ENCODE results near the gene ITIH5.

DNA sequence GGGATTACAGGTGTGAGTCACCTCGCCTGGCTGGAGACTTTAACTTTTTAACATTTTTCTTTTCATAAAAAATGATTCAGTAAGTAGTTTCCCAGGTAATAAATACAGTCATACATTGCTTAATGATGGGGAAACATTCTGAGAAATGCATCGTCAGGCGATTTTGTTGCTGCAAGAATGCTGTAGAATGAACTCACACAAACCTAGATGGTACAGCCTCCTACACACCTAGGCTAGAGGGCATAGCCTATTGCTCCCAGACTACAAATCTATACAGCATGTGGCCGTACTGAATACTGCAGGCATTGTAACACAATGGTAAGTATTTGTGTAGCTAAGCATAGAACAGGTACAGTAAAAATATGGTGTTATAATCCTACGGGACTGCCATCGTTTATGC, 147.4 kb downstream of the ITIH5 start:
- TF ChIP-seq, protein P1, sequence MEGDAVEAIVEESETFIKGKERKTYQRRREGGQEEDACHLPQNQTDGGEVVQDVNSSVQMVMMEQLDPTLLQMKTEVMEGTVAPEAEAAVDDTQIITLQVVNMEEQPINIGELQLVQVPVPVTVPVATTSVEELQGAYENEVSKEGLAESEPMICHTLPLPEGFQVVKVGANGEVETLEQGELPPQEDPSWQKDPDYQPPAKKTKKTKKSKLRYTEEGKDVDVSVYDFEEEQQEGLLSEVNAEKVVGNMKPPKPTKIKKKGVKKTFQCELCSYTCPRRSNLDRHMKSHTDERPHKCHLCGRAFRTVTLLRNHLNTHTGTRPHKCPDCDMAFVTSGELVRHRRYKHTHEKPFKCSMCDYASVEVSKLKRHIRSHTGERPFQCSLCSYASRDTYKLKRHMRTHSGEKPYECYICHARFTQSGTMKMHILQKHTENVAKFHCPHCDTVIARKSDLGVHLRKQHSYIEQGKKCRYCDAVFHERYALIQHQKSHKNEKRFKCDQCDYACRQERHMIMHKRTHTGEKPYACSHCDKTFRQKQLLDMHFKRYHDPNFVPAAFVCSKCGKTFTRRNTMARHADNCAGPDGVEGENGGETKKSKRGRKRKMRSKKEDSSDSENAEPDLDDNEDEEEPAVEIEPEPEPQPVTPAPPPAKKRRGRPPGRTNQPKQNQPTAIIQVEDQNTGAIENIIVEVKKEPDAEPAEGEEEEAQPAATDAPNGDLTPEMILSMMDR (CRISPR knock-in tag; IDR thresholded peaks at IDR 0.05) = no peak
- TF ChIP-seq SP1 (IDR thresholded peaks at IDR 0.05) (no peak), SP1 (CRISPR knock-in tag; IDR thresholded peaks at IDR 0.05) (no peak), ZNF530 (CRISPR knock-in tag; IDR thresholded peaks at IDR 0.05; ENCODE audit: low read depth) (no peak), ZNF274 (CRISPR knock-in tag; IDR thresholded peaks at IDR 0.05) (no peak), MYC (CRISPR knock-in tag; IDR thresholded peaks at IDR 0.05; ENCODE audit: borderline replicate concordance) (no peak), ZNF737 (CRISPR knock-in tag; IDR thresholded peaks at IDR 0.05; ENCODE audit: borderline replicate concordance) (no peak), ELF4 (CRISPR knock-in tag; IDR thresholded peaks at IDR 0.05; ENCODE audit: borderline replicate concordance) (no peak)
- TF ChIP-seq, protein P2, sequence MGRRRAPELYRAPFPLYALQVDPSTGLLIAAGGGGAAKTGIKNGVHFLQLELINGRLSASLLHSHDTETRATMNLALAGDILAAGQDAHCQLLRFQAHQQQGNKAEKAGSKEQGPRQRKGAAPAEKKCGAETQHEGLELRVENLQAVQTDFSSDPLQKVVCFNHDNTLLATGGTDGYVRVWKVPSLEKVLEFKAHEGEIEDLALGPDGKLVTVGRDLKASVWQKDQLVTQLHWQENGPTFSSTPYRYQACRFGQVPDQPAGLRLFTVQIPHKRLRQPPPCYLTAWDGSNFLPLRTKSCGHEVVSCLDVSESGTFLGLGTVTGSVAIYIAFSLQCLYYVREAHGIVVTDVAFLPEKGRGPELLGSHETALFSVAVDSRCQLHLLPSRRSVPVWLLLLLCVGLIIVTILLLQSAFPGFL (CRISPR knock-in tag; IDR thresholded peaks at IDR 0.05) = no peak
- TF ChIP-seq, protein P3, sequence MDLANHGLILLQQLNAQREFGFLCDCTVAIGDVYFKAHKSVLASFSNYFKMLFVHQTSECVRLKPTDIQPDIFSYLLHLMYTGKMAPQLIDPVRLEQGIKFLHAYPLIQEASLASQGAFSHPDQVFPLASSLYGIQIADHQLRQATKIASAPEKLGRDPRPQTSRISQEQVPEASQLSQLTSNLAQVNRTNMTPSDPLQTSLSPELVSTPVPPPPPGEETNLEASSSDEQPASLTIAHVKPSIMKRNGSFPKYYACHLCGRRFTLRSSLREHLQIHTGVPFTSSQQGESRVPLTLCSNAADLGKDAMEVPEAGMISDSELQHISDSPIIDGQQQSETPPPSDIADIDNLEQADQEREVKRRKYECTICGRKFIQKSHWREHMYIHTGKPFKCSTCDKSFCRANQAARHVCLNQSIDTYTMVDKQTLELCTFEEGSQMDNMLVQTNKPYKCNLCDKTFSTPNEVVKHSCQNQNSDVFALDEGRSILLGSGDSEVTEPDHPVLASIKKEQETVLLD (CRISPR knock-in tag; IDR thresholded peaks at IDR 0.05; ENCODE audit: low read depth) = no peak
